ENCODE data around the gene ZNF765.
"Not testable (repeated sequence)": the region's sequence is repeated elsewhere in the genome, so short reads cannot be mapped to it uniquely, and the experiment has no call there.

The ZNF765 gene

DNA sequence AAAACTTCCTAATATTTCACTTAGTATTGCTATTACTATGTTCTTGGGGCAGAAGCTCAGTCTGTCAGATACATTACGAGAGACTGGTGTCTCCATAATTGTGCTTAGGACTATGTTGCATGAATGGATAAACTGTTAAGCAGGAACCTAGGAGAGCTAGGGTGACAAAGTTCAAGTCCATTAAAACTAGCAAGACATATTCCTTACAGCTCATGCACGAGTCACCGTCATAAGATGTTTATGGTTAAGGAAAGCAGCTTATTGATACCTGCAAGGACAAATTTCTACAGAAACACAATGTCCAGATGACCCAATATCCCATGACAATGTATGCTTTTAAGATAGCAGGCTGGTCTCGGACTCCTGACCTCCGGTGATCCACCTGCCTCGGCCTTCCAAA lies 66.9 kb downstream of the ZNF765 start:
- DNase-seq: no peak
- H3K27ac ChIP-seq: no peak overlapping the region
- TF ChIP-seq, protein P1, sequence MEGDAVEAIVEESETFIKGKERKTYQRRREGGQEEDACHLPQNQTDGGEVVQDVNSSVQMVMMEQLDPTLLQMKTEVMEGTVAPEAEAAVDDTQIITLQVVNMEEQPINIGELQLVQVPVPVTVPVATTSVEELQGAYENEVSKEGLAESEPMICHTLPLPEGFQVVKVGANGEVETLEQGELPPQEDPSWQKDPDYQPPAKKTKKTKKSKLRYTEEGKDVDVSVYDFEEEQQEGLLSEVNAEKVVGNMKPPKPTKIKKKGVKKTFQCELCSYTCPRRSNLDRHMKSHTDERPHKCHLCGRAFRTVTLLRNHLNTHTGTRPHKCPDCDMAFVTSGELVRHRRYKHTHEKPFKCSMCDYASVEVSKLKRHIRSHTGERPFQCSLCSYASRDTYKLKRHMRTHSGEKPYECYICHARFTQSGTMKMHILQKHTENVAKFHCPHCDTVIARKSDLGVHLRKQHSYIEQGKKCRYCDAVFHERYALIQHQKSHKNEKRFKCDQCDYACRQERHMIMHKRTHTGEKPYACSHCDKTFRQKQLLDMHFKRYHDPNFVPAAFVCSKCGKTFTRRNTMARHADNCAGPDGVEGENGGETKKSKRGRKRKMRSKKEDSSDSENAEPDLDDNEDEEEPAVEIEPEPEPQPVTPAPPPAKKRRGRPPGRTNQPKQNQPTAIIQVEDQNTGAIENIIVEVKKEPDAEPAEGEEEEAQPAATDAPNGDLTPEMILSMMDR (IDR thresholded peaks at IDR 0.05): no peak
- intact Hi-C loops (cut with DNase I; ENCODE audit: low total_unique reads): loop anchor here (10.0 kb wide), 1 partner anchor 53 kb away; no protein-coding TSS in a partner anchor
- H3K36me3 ChIP-seq: peaks cover 12 to 19% (median 14%) of the 10 kb centered on the region in 3 donors
- H3K9me3 ChIP-seq: peaks cover 8 to 35% (median 11%) of the 10 kb centered on the region in 3 donors
- H3K4me3 ChIP-seq: no peak overlapping the region
- no peaks in the 10 kb centered on the region for H3K27me3 ChIP-seq
- H3K4me1 ChIP-seq: peaks cover 0 to 7% (median 2%) of the 10 kb centered on the region in 4 donors

DNA sequence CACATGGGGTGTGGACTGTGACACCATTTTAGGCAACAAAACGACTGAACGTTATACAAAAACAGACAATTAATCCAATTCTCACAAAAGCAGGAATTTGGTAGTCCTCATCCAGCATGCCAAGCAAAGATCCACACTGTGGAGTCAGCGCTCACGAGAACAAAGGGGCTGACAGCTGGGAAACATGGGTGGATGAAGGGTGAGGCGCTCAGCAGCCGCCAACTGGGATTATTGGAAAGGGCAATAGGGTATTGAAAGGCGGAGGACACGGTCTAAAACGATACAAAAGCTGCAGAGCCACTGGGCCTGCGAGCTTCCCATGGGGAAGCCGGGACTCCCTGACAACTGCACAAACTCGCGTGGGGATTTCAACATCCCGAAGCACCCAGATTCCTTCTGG lies 67.9 kb downstream of the ZNF765 start:
- TF ChIP-seq, protein P1 (IDR thresholded peaks at IDR 0.05): no peak
- no peak for DNase-seq
- Histone ChIP-seq H3K27me3 (no peaks in the 10 kb centered on the region), H3K4me1 (peaks cover 0 to 9% (median 3%) of the 10 kb centered on the region in 4 donors), H3K36me3 (peaks cover 8 to 11% (median 9%) of the 10 kb centered on the region in 3 donors), H3K9me3 (peaks cover 0 to 26% (median 3%) of the 10 kb centered on the region in 3 donors), H3K27ac (no peak overlapping the region), H3K4me3 (no peak overlapping the region)
- intact Hi-C loops (cut with DNase I; ENCODE audit: low total_unique reads): loop anchor here (10.0 kb wide), 1 partner anchor 52 kb away; no protein-coding TSS in a partner anchor

DNA sequence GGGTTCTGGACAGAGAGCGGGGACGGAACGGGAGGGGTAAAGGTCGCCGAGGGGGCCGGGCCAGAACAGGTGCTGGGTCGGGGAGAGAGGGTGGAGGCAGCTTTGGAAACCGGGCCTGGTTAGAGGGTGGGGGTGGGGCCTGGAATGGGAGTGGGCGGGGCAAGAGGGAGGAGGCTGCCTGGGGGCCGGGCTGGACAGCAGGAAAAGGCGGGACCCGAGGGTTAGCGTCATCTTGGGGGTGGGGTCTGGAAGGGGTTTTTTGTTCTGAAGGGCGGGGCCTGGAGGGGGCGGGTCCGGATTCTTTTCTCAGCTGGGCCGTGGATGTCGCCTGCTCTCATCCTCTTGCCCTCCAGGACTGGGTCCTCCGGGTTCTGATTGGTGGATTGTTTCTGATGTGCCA lies 68.3 kb downstream of the ZNF765 start:
- peaks cover 6 to 8% (median 7%) of the 10 kb centered on the region in 3 donors for H3K36me3 ChIP-seq
- no peak for DNase-seq
- peaks cover 0 to 11% (median 5%) of the 10 kb centered on the region in 4 donors for H3K4me1 ChIP-seq
- H3K27me3 ChIP-seq: no peaks in the 10 kb centered on the region
- peaks cover 0 to 22% (median under 1%) of the 10 kb centered on the region in 3 donors for H3K9me3 ChIP-seq
- intact Hi-C loops (cut with DNase I; ENCODE audit: low total_unique reads): loop anchor here (10.0 kb wide), 1 partner anchor 52 kb away; no protein-coding TSS in a partner anchor
- no peak overlapping the region for H3K27ac ChIP-seq
- no peak overlapping the region for H3K4me3 ChIP-seq
- TF ChIP-seq, protein P1 (IDR thresholded peaks at IDR 0.05): no peak

DNA sequence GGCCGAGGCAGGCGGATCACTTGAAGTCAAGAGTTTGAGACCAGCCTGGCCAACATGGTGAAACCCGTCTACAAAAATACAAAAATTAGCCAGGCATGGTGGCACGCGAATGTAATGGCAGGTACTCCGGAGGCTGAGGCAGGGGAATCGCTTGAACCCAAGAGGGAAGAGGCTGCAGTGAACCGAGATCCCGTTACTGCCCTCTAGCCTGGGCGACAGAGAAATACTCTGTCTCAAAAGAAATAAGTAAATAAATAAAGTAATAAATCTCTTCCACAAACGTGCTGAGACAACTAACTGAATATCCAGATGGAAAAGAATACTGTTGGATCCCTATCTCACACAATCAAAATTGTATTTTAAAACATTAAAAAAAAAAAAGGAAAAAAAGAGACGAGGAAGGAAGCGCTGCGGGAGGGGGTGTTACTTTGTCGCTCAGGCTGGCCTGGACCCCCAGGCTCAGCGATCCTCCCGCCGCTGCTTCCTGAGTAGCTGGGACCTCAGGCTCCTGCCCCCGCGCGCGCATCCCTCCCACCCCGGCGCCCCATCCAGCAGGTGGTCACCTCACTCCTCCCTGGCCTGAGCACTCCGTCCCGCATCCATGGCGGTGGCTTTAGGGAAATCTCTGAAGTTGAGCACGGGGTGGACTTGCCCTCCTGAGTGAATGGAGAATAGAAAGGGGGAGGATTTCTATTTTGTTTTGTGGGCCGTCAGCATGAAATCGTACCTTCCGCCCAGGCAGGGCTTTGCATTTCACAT lies 72.0 kb downstream of the ZNF765 start:
- DNase-seq: peak; percentile 26 to 68
- intact Hi-C loops (cut with DNase I; ENCODE audit: low total_unique reads): loop anchor here (10.0 kb wide), 1 partner anchor 48 kb away; no protein-coding TSS in a partner anchor
- TF ChIP-seq, protein P1 (IDR thresholded peaks at IDR 0.05): no peak
- peak overlapping the region in 1 of 2 donors; percentile 76 for H3K27ac ChIP-seq
- peak overlapping the region; percentile 60 to 83 for H3K4me3 ChIP-seq
- H3K9me3 ChIP-seq: peaks cover 0 to 6% (median 0%) of the 10 kb centered on the region in 3 donors
- no peaks in the 10 kb centered on the region for H3K27me3 ChIP-seq
- no peaks in the 10 kb centered on the region for H3K36me3 ChIP-seq
- peaks cover 0 to 22% (median 8%) of the 10 kb centered on the region in 4 donors for H3K4me1 ChIP-seq

DNA sequence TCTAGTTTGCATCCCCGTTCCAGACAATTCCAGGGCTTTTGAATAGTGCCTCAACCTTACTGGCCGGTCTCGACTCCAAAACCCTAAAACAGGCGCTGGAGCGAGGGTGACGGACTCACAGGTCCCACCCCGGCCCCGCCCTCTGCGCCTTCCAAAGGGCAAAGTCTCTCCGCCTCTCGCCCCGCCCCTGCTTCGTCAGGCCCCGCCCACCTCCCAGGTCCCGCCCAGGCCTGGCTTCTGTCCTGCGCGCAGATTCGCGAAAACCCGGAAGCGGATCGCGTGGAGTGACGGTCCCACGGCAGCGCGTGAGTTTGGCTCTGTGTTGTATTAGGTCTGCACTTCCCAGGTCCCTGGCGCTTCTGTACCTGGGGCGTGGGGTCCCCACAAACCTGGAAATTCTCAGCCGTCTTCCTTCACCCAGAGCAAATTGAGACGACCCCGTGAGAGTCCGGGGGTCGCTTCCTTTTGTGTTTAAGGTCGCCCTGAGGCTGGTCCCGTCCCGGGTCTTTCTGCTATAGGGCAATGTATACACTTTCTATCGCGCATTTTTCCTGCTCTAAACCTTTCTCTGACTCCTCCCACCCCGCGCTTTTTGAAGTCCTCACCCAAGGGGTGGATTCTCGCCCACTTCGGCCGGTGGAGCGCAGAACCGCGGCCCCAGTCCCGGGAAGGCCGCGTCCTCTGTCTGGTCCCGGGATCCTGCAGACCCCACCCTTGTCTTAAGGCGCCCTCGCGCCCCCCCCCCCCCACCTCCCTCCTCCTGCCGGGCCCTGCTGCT lies 72.7 kb downstream of the ZNF765 start, which contains the start of gene ZNF813:
Gene ZNF813, plus strand, starts transcription at position 249 of the 778 bp plus-strand sequence. CDS start 16,090 bp downstream, outside the sequence.
- Histone ChIP-seq H3K4me1 (peaks cover 0 to 22% (median 8%) of the 10 kb centered on the region in 4 donors), H3K36me3 (peaks cover 0 to 1% (median 0%) of the 10 kb centered on the region in 3 donors), H3K9me3 (peaks cover 0 to 6% (median 0%) of the 10 kb centered on the region in 3 donors), H3K27me3 (no peaks in the 10 kb centered on the region), H3K27ac (peak within 1 kb of the TSS; percentile 53 to 76), H3K4me3 (peak within 1 kb of the TSS; percentile 60 to 83)
- intact Hi-C loops (cut with DNase I; ENCODE audit: low total_unique reads): loop anchor here (10.0 kb wide), 1 partner anchor 47 kb away; no protein-coding TSS in a partner anchor
- peak; percentile 96 to 97 for DNase-seq
- TF ChIP-seq, protein P1 (IDR thresholded peaks at IDR 0.05): no peak

DNA sequence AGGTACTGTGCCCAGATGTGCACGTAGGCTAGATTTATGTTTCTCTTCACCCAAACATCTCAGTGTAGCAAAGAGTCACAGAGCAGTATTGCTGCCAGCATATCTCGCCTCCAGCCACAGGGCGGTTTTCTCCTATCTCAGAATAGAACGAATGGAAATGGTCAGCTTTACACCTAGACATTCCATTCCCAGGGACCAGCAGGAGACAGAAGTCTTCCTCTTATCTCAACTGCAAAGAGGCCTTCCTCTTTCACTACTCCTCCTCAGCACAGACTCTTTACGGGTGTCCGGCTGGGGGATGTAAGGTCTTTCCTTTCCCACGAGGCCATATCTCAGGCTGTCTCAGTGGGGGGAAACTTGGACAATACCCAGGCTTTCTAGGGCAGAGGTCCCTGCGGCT lies 73.7 kb downstream of the ZNF765 start:
- H3K36me3 ChIP-seq: peaks cover 0 to 11% (median 8%) of the 10 kb centered on the region in 3 donors
- not testable (repeated sequence) for DNase-seq, H3K9me3 ChIP-seq, H3K27me3 ChIP-seq, H3K27ac ChIP-seq
- intact Hi-C loops (cut with DNase I; ENCODE audit: low total_unique reads): loop anchor here (10.0 kb wide), 1 partner anchor 46 kb away; no protein-coding TSS in a partner anchor
- H3K4me1 ChIP-seq: peaks cover 0 to 22% (median 6%) of the 10 kb centered on the region in 4 donors
- peak overlapping the region; percentile 60 to 83 for H3K4me3 ChIP-seq
